GM21423 (cell line): Measurements from ENCODE around the gene TLCD1.
A peak's percentile ranks its signal among the peaks of the same experiment; 100 is the strongest.

Source experiments
- ATAC-seq: cut with Tn5 transposase; IDR thresholded peaks from one replicate; pipeline ENCODE4 v1.9.1; 2021; ENCODE audit warnings: mild to moderate bottlenecking, moderate library complexity; ENCODE audit not compliant: unreplicated experiment

The TLCD1 gene

GRCh38 chr17:28714281-28714680, 11.8 kb downstream of the TLCD1 start:
- ATAC-seq: no peak

DNA sequence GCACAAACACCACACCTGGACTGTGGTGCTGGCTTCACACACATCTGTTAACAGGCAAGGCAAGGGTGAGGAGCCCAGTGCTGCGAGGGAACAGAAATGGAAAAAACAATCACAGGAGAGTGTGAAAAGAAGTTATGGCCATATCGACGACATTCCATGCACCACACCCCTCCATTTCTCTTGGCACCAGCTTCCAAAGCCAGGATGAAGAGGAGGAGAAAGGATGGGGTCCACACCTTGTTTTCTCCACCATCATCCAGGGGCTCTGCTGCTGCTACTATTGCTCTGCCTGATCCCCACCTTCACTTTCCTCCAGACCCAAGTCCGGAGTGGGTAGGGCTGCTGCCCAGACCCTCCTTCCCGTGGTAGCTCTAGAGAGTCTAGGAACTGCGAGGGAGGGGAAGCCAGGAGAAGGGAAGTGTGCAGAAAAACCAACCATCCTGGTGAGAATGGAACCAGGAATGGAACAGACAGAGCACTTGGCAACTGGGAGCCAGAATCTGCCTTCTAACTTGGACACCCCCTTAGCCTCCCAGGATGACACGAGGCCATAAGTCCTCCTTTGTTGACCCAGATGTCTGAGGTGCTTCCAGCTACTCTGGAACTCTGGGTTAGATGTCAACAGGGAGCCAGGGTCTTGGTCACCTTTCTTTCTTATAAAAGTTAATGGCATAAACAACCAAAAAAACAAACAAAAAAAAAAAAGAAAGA, 13.2 kb downstream of the TLCD1 start:
- no peak for ATAC-seq

DNA sequence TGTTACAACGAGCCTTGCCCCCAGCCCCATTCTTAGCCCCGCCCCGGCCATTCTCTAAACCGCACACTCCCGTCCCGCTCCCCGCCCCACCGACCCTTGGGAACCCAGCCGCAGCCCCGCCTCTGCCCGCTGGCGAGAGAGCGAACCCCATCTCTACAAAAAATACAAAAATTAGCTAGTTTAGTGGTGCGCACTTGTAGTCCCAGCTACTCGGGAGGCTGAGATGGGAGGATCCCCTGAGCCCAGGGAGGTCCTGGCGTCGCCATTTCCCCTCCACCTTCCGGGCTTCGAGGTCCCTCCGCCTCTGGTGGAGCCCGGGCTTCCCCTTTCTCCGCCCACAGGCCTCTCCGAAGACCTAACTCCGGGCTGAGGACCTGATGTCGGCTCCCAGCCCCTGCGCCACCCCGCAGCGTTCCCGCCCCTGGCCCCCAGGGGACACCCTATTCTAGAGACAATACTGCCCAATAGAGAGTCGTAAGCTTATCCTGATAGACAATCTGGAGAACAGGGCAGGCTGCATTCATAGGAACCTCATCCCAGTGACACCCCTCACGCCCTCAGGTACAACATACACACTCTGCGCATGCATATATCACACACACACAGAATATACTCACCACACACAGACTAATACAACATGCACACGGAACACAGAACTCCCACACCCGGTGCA, 13.9 kb downstream of the TLCD1 start:
- ATAC-seq: peak; percentile 24

DNA sequence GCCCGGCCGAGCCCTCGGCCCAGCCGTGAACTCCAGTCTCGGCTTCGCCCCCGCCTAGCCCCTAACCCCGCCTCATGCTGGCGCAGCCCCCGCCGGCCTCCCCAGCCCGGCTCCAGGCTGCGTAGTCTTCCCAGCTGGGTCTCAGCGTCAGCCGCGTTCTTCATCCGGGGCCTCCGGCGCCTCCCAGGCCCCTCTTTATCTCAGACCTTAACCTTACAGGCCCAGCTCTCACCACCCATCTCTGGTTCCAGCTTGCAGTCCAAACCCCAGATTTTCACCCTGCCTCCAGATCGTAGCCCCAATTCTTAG, 14.4 kb downstream of the TLCD1 start, which contains the start of gene PROCA1:
PROCA1 (minus strand) TSS at position 166 of the 309 bp plus-strand sequence. CDS start 228 bp downstream, outside the sequence.
- ATAC-seq: peak; percentile 4

- ATAC-seq: peak; percentile 75
Observed at GRCh38 chr17:28710861-28711722, 14.9 kb downstream of the TLCD1 start.

DNA sequence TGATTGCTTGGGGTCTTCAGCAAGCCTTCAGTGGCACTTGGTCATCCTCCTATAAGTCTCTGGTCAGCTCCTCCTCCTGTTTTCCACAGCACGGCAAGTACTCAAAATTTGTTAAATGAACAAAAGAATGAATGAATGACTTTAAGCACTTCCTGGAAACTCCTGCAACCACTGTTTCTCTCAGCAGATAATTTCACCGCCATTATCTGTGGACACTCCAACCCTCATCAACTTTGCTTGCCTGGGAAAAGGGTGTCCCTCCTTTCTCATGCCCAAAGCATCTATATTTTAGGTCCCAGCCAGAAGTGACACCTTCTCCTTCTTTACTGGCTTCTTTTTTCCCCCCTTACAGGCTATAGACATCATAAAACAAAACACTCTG, 18.7 kb downstream of the TLCD1 start:
- no peak for ATAC-seq

DNA sequence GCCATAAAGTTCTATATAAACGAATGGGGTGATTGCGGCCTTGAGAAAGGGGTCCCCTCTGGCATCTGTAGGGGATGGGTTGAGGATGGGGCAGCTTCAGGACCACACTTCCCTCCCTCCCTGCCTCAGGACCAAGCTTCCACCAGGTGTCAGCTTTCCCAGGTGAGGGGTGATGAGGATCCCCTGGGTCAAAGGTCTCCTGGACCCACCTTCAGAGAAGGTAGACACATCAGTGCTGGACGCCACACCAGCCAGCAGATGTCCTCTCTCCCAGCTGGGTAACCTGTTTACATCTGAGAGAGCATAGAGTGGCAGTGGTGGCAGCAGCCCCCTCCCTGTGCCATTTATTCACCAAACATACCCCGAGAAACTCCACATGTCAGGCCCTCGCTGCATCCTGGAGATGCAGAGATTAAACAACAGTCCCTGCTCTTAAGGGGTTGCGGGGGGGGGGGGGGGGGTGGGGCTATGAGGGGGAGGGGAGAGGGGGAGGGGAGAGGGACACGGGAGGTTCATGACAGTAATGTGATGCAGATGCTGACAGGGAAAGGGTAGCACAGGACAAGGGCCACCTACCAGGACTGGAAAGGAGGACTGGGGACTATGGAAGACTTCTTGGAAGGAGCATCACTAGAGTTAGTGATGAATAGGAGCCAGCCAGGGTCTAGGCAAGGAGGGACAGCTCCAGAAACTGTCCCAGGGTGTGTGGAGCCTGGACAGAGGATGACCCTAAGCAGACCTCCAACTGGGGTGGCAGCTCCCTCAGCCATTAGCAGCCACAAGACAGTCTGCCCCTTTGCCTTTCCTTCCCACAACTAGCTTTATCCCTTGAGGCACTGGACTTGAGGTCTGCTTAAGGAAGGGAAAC, 19.3 kb downstream of the TLCD1 start:
- ATAC-seq: no peak

- ATAC-seq: no peak
Observed at GRCh38 chr17:28705728-28706334, 20.2 kb downstream of the TLCD1 start.

DNA sequence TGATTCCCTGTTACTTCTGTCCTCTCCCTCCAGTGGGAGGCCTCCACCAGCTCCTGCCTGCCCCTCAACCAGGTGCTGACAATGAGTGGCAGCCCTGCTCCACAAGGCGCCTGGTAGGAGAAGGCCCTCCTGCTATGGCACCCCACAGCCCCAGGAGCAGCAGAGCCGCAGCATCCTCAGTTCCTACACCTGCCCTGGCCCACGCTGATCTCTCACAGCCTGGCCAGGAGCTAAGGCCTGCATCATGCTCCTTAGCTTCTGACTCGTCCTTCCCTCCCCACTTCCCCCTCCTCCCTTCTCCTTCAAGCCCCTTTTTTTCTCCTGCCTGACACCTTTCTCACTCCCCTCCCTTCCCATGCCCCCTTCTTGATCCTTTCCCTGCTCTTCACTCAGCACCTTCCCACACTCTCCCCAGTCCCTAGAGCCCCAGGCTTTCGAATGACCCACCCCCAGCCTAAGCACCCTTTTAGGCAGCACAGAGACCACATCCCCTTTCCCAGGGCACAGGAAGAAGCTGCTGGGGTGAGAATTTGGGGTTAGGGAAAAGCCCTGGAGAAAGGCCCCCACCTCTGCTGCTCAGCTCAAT, 20.9 kb downstream of the TLCD1 start:
- no peak for ATAC-seq

GRCh38 chr17:28704219-28704858, 21.7 kb downstream of the TLCD1 start:
- ATAC-seq: no peak

DNA sequence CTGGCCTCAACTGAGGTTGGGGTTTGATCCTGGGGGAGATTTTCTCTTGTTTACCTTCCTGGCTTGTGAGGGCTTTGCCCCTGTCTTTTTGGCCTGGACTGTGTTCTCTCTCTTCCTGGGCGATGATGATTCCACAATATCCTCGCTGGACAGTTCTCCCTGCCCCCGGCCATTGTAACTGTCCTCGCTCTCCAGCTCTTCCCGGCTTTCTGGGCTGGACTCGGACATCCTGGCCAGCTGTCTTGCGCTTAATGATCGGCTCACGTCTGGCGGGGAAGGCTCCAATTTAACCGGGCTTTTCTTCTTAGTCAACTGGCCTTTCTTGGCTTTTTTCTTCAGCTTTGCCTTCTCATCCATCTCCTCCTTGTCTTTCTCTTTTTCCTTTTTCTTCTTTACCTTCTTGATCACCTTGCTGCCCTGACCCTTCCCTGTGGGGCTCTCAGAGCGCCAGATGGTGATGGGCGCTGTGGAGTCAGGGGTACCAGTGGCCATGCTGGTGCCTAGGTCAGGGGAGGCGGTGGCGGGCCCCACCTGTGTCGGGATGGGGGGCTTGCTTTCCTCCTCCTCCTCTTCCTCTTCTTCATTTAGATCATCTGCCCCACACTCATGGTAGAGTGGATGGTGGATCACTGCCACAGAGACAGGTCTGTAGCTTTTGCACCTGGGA, 22.3 kb downstream of the TLCD1 start:
- no peak for ATAC-seq

- no peak for ATAC-seq
Observed at GRCh38 chr17:28702752-28703150, 23.3 kb downstream of the TLCD1 start.

DNA sequence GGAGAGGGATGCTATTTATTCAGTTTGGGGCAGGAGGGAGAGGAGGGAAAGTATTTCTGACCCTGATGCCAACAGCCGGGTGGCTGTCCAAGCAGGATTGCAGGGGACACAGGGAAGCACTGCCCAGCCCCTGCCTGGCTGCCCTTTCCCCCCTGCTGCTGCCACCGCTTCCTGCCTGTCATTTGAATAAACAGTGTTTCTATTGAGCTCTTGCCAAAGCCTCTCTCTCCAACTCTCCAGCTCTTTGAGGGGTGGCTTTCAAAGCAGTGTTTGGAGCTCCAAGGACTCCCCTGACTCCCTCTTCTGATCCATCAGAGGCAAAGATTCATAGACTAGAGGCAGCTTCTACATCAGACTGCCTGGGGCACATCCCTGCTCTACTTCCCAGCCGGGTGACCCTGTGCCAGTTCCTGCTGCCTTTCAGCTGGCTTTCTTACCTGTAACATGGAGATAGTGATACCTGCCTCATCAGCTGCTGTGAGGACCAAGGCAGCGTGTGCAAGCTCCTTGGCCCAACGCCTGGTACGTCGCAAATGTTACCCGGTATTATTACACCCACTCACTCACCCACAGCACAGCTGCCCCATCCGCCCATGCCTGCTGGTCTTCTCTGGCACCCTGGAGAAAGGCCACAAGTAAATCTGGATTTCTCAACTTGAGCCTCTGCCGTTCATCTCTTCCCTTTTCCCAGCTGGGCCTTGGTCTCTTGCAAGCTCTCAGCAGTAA, 23.8 kb downstream of the TLCD1 start:
- ATAC-seq: no peak

DNA sequence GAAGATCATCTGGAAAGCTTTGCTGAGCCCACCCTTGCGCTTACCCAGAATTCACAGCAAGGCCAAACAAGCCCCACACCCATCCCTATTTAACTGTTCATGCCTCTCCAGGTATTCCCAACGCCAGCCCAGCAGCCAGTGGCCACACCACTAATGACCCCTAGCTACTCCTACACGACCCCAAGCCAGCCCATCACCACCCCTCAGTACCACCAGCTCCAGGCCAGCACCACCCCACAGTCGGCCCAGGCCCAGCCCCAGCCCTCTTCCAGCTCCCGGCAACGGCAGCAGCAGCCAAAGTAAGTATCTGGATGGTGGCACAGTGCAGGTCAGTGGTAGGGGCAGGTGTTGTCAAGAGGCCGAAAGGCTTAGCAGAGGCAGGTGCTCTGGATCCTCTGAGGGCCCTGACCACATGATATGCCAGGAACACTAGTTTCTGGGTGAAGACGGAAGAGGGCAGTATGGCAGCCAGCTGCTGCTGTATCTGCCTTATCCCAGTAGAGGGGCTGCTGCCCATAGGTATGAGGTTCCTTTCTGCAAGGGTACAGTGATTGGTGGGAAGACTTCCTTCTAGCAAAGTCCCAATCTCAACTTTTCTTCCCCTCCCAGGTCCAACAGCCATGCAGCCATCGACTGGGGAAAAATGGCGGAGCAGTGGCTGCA, 25.1 kb downstream of the TLCD1 start:
- no peak for ATAC-seq

- ATAC-seq: no peak
Observed at GRCh38 chr17:28700278-28700677, 25.8 kb downstream of the TLCD1 start.

DNA sequence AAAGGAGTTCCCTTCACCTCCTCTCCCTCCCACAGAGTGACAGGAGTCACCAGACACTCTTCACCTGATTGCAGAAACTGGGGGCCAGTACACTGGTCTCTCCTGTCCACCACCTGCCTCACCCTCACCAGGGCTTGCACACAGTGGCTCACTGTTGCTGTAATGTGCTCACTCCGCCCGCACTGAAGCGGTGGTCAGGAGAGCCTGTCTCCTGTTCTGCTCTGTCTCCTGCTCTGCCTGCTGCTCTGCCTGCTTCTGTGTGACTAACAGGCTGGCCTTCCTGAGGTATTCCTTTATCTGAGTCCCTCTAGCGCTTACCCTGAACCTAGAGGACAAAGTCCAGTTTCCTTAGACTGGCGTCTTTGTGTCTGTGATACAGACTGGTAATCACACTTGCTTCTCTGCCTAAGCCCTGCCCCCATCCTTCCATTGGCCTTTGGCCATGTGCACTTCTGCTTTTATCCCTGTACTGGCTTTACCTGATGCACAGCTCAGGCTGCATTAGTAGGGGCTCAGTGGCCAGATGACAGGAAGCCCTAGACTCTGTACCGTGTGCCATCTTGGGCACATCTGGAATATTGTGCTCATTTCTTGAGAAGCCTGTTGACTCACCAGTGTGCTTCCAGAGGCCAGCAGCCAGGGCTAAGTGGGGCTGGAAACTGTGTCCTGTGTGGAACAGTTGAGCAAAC, 27.6 kb downstream of the TLCD1 start:
- ATAC-seq: no peak

DNA sequence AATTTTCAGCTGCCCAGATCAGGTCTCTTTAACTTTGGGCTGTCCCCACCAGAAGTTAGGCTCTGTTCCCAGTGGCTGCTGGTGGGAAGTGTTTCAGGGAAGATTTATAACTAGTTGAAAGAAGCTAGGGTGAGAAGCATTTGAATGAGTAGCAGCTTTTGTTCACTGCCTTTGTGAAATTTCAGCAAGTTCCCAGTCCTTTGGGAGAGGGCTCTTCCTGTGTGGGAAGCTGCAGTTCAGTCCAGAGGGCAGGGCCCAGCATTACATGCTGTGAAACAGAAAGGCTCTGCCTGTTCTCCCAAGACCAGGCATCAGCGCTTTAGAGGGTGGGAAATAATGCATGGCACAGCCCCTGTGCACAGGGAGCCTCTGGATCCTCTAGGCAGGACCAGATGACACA, 32.2 kb downstream of the TLCD1 start:
- no peak for ATAC-seq
